Muscle of leg (tissue), 11 donors: ENCODE results near the gene MON1B. TPM values are rescaled to one million over a fixed set of nuclear protein-coding genes. Genes with fewer than 3 reads are reported as not detected.
"Not testable (repeated sequence)": the region's sequence is repeated elsewhere in the genome, so short reads cannot be mapped to it uniquely, and the experiment has no call there.

Experiments used
- DNase-seq: peaks from one replicate; pipeline ENCODE4 v3.0.0; 2013
- H3K27ac ChIP-seq: one replicate; pipeline ENCODE4 v1.5.1; 2013; ENCODE audit warnings: mild to moderate bottlenecking, low read length, control low read depth
- H3K27me3 ChIP-seq: one replicate; pipeline ENCODE4 v1.6.1; 2013; ENCODE audit warnings: low read length; ENCODE audit not compliant: control insufficient read depth, insufficient read depth
- H3K36me3 ChIP-seq: one replicate; pipeline ENCODE4 v1.6.1; 2013; ENCODE audit warnings: low read length; ENCODE audit not compliant: control insufficient read depth, insufficient read depth
- H3K4me1 ChIP-seq: one replicate; pipeline ENCODE4 v1.6.1; 2013; ENCODE audit warnings: low read length; ENCODE audit not compliant: control insufficient read depth, insufficient read depth
- H3K4me3 ChIP-seq: one replicate; pipeline ENCODE4 v1.5.1; 2013; ENCODE audit warnings: low read length, control low read depth
- H3K9me3 ChIP-seq: replicated peaks from 2 replicates; pipeline ENCODE4 v1.6.1; 2013; ENCODE audit warnings: low read depth, low read length; ENCODE audit not compliant: control insufficient read depth
- WGBS: methylation state at CpG from one replicate; pipeline ENCODE4 v1.1.5; 2013; ENCODE audit warnings: missing lambda C conversion rate; ENCODE audit not compliant: insufficient coverage; 5-methylcytosine and 5-hydroxymethylcytosine counted together
- polyA plus RNA-seq, 8 donors: library from polyadenylated mRNA; unstranded; fragments of 120-200 nt; gene quantifications; one replicate each; pipeline versions ENCODE4 v1.2.1 to v1.2.3, GENCODE V29; 2013; ENCODE audit warnings: inconsistent platforms in 1 of 8, low replicate concordance in 1 of 8; ENCODE audit not compliant: insufficient read length in 8 of 8, insufficient read depth in 1 of 8
- total RNA-seq: library from RNA; stranded (reverse); fragments of 120-200 nt; gene quantifications from one replicate; pipeline ENCODE4 v1.2.4, GENCODE V29; 2013

Gene MON1B
- total and polyA plus RNA-seq, 9 donors = 3.9 to 17.1 (median 13.9) TPM

DNA sequence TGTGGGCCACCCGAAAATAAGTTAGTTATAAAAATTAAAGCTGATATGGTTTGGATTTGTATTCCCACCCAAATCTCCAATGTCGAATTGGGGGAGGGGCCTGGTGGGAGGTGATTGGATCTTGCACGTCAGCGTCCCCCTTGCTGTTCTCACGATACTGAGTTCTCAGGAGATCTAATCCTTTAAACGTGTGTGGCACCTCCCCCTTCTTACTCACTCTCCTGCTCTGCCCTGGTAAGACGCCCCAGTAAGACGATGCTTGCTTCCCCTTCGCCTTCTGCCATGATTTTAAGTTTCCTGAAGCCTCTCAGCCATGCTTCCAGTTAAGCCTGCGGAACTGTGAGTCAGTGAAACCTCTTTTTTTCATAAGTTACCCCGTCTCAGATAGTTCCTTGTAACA, 43.6 kb downstream of the MON1B start:
- peaks cover 3% of the 10 kb centered on the region for H3K4me1 ChIP-seq
- no peak overlapping the region for H3K27ac ChIP-seq
- H3K4me3 ChIP-seq = no peak overlapping the region
- WGBS = 14% methylated on average over 7 of the region's 11 CpGs
- H3K36me3 ChIP-seq = no peaks in the 10 kb centered on the region
- peaks cover 8% of the 10 kb centered on the region for H3K27me3 ChIP-seq
- no peak for DNase-seq
- no peaks in the 10 kb centered on the region for H3K9me3 ChIP-seq

- H3K9me3 ChIP-seq = no peaks in the 10 kb centered on the region
- peak overlapping the region; percentile 11 for H3K4me3 ChIP-seq
- no peaks in the 10 kb centered on the region for H3K36me3 ChIP-seq
- peak; percentile 86 for DNase-seq
- no peak overlapping the region for H3K27ac ChIP-seq
- H3K27me3 ChIP-seq = peaks cover 8% of the 10 kb centered on the region
- H3K4me1 ChIP-seq = peaks cover 3% of the 10 kb centered on the region
- WGBS = 1% methylated on average over 16 of the region's 21 CpGs
Measured at GRCh38 chr16:77236063-77236511, 45.1 kb downstream of the MON1B start.

GRCh38 chr16:77238593-77238992, 47.6 kb downstream of the MON1B start:
- WGBS = 100% methylated on average over 1 of the region's 5 CpGs
- H3K9me3 ChIP-seq = no peaks in the 10 kb centered on the region
- H3K27me3 ChIP-seq = peaks cover 8% of the 10 kb centered on the region
- no peak overlapping the region for H3K27ac ChIP-seq
- no peaks in the 10 kb centered on the region for H3K36me3 ChIP-seq
- DNase-seq = no peak
- peaks cover 3% of the 10 kb centered on the region for H3K4me1 ChIP-seq
- H3K4me3 ChIP-seq = no peak overlapping the region

DNA sequence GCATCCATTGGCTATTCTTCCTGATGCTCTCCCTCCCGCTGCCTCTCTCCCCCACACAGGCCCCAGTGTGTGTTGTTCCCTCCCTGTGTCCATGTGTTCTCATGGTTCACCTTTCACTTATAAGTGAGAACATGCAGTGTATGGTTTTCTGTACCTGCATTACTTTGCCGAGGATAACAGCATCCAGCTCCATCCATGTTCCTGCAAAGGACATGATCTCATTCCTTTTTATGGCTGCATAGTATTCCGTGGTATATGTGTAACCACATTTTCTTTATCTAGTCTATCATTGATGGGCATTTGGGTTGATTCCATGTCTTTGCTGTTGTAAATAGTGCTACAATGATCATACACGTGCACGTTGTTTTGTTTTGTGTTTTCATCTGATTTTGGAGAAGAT, 51.5 kb downstream of the MON1B start:
- not testable (repeated sequence) for H3K4me3 ChIP-seq, DNase-seq, H3K27ac ChIP-seq, H3K9me3 ChIP-seq, H3K27me3 ChIP-seq, H3K36me3 ChIP-seq, H3K4me1 ChIP-seq
- no CpG with 5 or more reads among the region's 5 CpGs for WGBS

GRCh38 chr16:77246150-77246549, 55.2 kb downstream of the MON1B start:
- WGBS = no CpG with 5 or more reads among the region's 2 CpGs
- Histone ChIP-seq H3K4me1 (no peaks in the 10 kb centered on the region), H3K4me3 (no peak overlapping the region), H3K9me3 (no peaks in the 10 kb centered on the region), H3K36me3 (no peaks in the 10 kb centered on the region), H3K27me3 (no peaks in the 10 kb centered on the region), H3K27ac (no peak overlapping the region)
- no peak for DNase-seq

GRCh38 chr16:77250400-77250799, 59.4 kb downstream of the MON1B start:
- peak; percentile 72 for DNase-seq
- Histone ChIP-seq H3K4me1 (no peaks in the 10 kb centered on the region), H3K36me3 (no peaks in the 10 kb centered on the region), H3K27me3 (no peaks in the 10 kb centered on the region), H3K9me3 (no peaks in the 10 kb centered on the region), H3K27ac (no peak overlapping the region), H3K4me3 (no peak overlapping the region)
- WGBS = no CpG with 5 or more reads among the region's 4 CpGs

Other genes with a start within 250 kb of the MON1B start
- gene SYCE1L, start 8.2 kb downstream of the MON1B start, total RNA-seq = 13.2 TPM
- 1 to 10 TPM; 4.0 to 9.1 (median 6.7) TPM for gene SYCE1L, start 8.2 kb downstream of the MON1B start, polyA plus RNA-seq
- gene ADAMTS18, start 243.8 kb downstream of the MON1B start, total RNA-seq = 0.71 TPM
- gene ADAMTS18, start 243.8 kb downstream of the MON1B start, polyA plus RNA-seq = 1 to 10 TPM in 3 of 8 donors, under 1 TPM in 5; 0.24 to 1.5 (median 0.91) TPM